ENCODE measurements around the gene CMTM8.

GRCh38 chr3:32372213-32372490 lies 133.7 kb downstream of the CMTM8 start:
- TF ChIP-seq, protein P1, sequence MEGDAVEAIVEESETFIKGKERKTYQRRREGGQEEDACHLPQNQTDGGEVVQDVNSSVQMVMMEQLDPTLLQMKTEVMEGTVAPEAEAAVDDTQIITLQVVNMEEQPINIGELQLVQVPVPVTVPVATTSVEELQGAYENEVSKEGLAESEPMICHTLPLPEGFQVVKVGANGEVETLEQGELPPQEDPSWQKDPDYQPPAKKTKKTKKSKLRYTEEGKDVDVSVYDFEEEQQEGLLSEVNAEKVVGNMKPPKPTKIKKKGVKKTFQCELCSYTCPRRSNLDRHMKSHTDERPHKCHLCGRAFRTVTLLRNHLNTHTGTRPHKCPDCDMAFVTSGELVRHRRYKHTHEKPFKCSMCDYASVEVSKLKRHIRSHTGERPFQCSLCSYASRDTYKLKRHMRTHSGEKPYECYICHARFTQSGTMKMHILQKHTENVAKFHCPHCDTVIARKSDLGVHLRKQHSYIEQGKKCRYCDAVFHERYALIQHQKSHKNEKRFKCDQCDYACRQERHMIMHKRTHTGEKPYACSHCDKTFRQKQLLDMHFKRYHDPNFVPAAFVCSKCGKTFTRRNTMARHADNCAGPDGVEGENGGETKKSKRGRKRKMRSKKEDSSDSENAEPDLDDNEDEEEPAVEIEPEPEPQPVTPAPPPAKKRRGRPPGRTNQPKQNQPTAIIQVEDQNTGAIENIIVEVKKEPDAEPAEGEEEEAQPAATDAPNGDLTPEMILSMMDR (IDR thresholded peaks at IDR 0.05; ENCODE audit: low read depth, low read length), result no peak
- TF ChIP-seq POLR2A (IDR thresholded peaks at IDR 0.05; ENCODE audit: extremely low read depth, insufficient read length), result no peak

Data from NB4 (cell line).